Measurements from ENCODE around the gene MOB3A. TPM values are rescaled to one million over a fixed set of nuclear protein-coding genes. Genes with fewer than 3 reads are reported as not detected.

Gene MOB3A
- total RNA-seq, 1 donor from 2014 or later: 17.5 TPM

GRCh38 chr19:2022289-2022688, 73.8 kb downstream of the MOB3A start:
- DNase-seq (no peak), ATAC-seq (no peak)
- intact Hi-C loops (cut with micrococcal nuclease): loop anchor here (5.0 kb wide), 1 partner anchor 45 kb away; no protein-coding TSS in a partner anchor

- intact Hi-C loops (cut with micrococcal nuclease): loop anchor here (5.0 kb wide), 1 partner anchor 46 kb away; no protein-coding TSS in a partner anchor
- ATAC-seq (no peak), DNase-seq (no peak)
These were observed 74.5 kb downstream of the MOB3A start for GRCh38 chr19:2021453-2022140.

Other genes starting within 250 kb of the MOB3A start
- 16.0 TPM for gene REXO1, start 247.8 kb downstream of the MOB3A start, total RNA-seq
- gene KLF16, start 232.7 kb downstream of the MOB3A start, total RNA-seq: 9.8 TPM
- gene ABHD17A, start 210.8 kb downstream of the MOB3A start, total RNA-seq: 64.4 TPM
- gene ADAT3, start 190.9 kb downstream of the MOB3A start, total RNA-seq: 2.0 TPM
- 16.4 TPM for gene SCAMP4, start 190.9 kb downstream of the MOB3A start, total RNA-seq
- gene CSNK1G2, start 155.2 kb downstream of the MOB3A start, total RNA-seq: 27.9 TPM
- gene BTBD2, start 80.6 kb downstream of the MOB3A start, total RNA-seq: 65.6 TPM
- 272 TPM for gene MKNK2, start 45.1 kb downstream of the MOB3A start, total RNA-seq
- gene IZUMO4, start 589 bp upstream of the MOB3A start, total RNA-seq: 1.9 TPM
- 78.2 TPM for gene AP3D1, start 55.2 kb upstream of the MOB3A start, total RNA-seq
- gene DOT1L, start 67.6 kb upstream of the MOB3A start, total RNA-seq: 11.9 TPM
- 60.7 TPM for gene PLEKHJ1, start 140.0 kb upstream of the MOB3A start, total RNA-seq
- 31.4 TPM for gene SF3A2, start 140.5 kb upstream of the MOB3A start, total RNA-seq
- gene AMH, start 153.0 kb upstream of the MOB3A start, total RNA-seq: 1.6 TPM
- not detected for gene JSRP1, start 160.1 kb upstream of the MOB3A start, total RNA-seq
- 0.87 TPM for gene PEAK3, start 185.8 kb upstream of the MOB3A start, total RNA-seq
- gene LINGO3, start 211.8 kb upstream of the MOB3A start, total RNA-seq: not detected
- 43.8 TPM for gene LSM7, start 232.3 kb upstream of the MOB3A start, total RNA-seq
- 25.9 TPM for gene SPPL2B, start 232.4 kb upstream of the MOB3A start, total RNA-seq